SU-DHL-6 (cell line): Measurements from ENCODE around the gene NAV2.

Experiments used
- EZH2phosphoT487 ChIP-seq: fragments of 200-600 bp; sonication (generic), shearing (Covaris generic); conservative IDR thresholded peaks from 2 replicates; pipeline ENCODE4 v1.6.1; 2018; ENCODE audit warnings: mild to moderate bottlenecking, antibody characterized with exemption, low read length, moderate library complexity, mixed read lengths
- TF ChIP-seq, protein P1 (sequence below): fragments of 200-600 bp; sonication (generic); IDR thresholded peaks from one replicate; pipeline ENCODE4 v1.5.1; 2017; ENCODE audit warnings: antibody characterized with exemption, mild to moderate bottlenecking, low read length, moderate library complexity; ENCODE audit not compliant: insufficient read depth, poor library complexity, severe bottlenecking

DNA sequence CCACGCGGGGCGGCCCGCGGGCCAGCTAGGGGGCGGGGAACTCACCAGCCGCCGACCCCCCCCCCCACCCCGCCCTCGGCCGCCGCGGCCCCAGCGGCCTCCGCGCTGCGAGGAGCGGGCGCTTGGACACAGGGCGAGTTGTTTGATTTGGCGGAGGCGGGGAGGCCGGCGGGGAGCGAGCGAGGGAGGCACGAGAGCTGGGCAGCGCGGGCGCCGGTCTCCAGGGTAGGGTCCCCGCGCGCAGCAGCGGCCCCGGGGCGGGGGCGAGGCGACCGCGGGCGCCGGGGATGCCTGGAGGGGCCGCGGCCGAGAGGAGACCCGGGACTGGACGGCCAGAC is 64.4 kb downstream of the NAV2 start:
- TF ChIP-seq, protein P1, sequence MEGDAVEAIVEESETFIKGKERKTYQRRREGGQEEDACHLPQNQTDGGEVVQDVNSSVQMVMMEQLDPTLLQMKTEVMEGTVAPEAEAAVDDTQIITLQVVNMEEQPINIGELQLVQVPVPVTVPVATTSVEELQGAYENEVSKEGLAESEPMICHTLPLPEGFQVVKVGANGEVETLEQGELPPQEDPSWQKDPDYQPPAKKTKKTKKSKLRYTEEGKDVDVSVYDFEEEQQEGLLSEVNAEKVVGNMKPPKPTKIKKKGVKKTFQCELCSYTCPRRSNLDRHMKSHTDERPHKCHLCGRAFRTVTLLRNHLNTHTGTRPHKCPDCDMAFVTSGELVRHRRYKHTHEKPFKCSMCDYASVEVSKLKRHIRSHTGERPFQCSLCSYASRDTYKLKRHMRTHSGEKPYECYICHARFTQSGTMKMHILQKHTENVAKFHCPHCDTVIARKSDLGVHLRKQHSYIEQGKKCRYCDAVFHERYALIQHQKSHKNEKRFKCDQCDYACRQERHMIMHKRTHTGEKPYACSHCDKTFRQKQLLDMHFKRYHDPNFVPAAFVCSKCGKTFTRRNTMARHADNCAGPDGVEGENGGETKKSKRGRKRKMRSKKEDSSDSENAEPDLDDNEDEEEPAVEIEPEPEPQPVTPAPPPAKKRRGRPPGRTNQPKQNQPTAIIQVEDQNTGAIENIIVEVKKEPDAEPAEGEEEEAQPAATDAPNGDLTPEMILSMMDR, result no peak
- no peak for TF ChIP-seq EZH2phosphoT487
